GM12878 (cell line): ENCODE results near the gene CAPZB. TPM values are rescaled to one million over a fixed set of nuclear protein-coding genes. Genes with fewer than 3 reads are reported as not detected.

ENCODE experiments used
- ATF7 ChIP-seq: fragments of 450-650 bp; IDR thresholded peaks from 2 replicates; pipeline ENCODE4 v1.6.1; 2016; ENCODE audit warnings: low read depth, mild to moderate bottlenecking
- CBFB ChIP-seq: IDR thresholded peaks from 2 replicates; pipeline ENCODE4 v1.6.1; 2016; ENCODE audit warnings: antibody characterized with exemption, low read depth
- CHD2 ChIP-seq: IDR thresholded peaks from 2 replicates; pipeline ENCODE4 v1.6.1; 2011; ENCODE audit warnings: low read depth, low read length, improper control_type of control experiment, borderline replicate concordance
- CREM ChIP-seq: IDR thresholded peaks from 2 replicates; pipeline ENCODE4 v1.6.1; 2014; ENCODE audit warnings: antibody characterized with exemption, low read depth
- EP300 ChIP-seq, 2 experiments: fragments of 150-350 bp in 1 of 2; IDR thresholded peaks; 2 replicates each; pipeline ENCODE4 v1.6.1; 2011 to 2012; ENCODE audit warnings: low read depth in 2 of 2, low read length in 2 of 2, borderline replicate concordance in 1 of 2, improper control_type of control experiment in 1 of 2, inconsistent platforms in 1 of 2; ENCODE audit not compliant: control insufficient read depth in 1 of 2
- ESRRA ChIP-seq: IDR thresholded peaks from 2 replicates; pipeline ENCODE4 v1.6.1; 2012; ENCODE audit warnings: mild to moderate bottlenecking, low read length, improper control_type of control experiment
- GATAD2B ChIP-seq: fragments of 450-650 bp; conservative IDR thresholded peaks from 2 replicates; pipeline ENCODE4 v1.6.1; 2017; ENCODE audit warnings: low read depth, mild to moderate bottlenecking, moderate library complexity
- HCFC1 ChIP-seq: fragments of 150-350 bp; IDR thresholded peaks from 2 replicates; pipeline ENCODE4 v1.6.1; 2014; ENCODE audit warnings: low read length
- IKZF1 ChIP-seq: fragments of 450-650 bp; conservative IDR thresholded peaks from 2 replicates; pipeline ENCODE4 v1.6.1; 2017; ENCODE audit warnings: antibody characterized with exemption, mild to moderate bottlenecking
- JUNB ChIP-seq: IDR thresholded peaks from 2 replicates; pipeline ENCODE4 v1.6.1; 2016; ENCODE audit warnings: antibody characterized with exemption, mild to moderate bottlenecking
- MEF2B ChIP-seq: fragments of 450-650 bp; IDR thresholded peaks from 2 replicates; pipeline ENCODE4 v1.6.1; 2018; ENCODE audit warnings: mild to moderate bottlenecking, moderate library complexity; ENCODE audit not compliant: partially characterized antibody, poor library complexity, severe bottlenecking
- MTA3 ChIP-seq: IDR thresholded peaks from 2 replicates; pipeline ENCODE4 v1.6.1; 2012; ENCODE audit warnings: low read length, inconsistent platforms, borderline replicate concordance
- SREBF2 ChIP-seq: IDR thresholded peaks from 2 replicates; pipeline ENCODE4 v1.6.1; 2012; ENCODE audit warnings: mild to moderate bottlenecking, low read length
- SUPT20H ChIP-seq: IDR thresholded peaks from 2 replicates; pipeline ENCODE4 v1.6.1; 2011; ENCODE audit warnings: low read depth, mild to moderate bottlenecking, low read length, moderate library complexity, borderline replicate concordance; ENCODE audit not compliant: control insufficient read depth
- ZNF274 ChIP-seq: IDR thresholded peaks from one replicate; pipeline ENCODE4 v1.8.0; 2011; ENCODE audit not compliant: insufficient read length, insufficient read depth
- polyA plus RNA-seq, 11 experiments: library from polyadenylated mRNA; depleted of rRNA in 4 of 11; unstranded in 6 of 11; stranded (reverse) in 5 of 11; fragments of >200 nt; fragmentation: Nextera tagmentation in 4 of 11; fragmentation: Illumina TruSeq in 1 of 11; extraction: Ambion mirVana in 4 of 11; extraction: Trizol in 1 of 11; gene quantifications; 1 replicate in 1 of 11; 2 replicates in 10 of 11; pipeline versions ENCODE4 v1.2.1 to v1.2.3, GENCODE V29; 2011 to 2016; ENCODE audit warnings: inconsistent platforms in 2 of 11, missing spikeins in 2 of 11, low read depth in 1 of 11
- total RNA-seq, 4 experiments: library from RNA; depleted of rRNA in 3 of 4; stranded (reverse); fragments of >200 nt in 3 of 4; fragmentation: Illumina TruSeq in 1 of 4; extraction: Trizol in 1 of 4; gene quantifications; 2 replicates each; pipeline versions ENCODE4 v1.2.1 to v1.2.3, GENCODE V29; 2013 to 2021
- TF ChIP-seq, protein P1 (sequence below): fragments of 450-650 bp; IDR thresholded peaks from 2 replicates; pipeline ENCODE4 v1.6.1; 2017; ENCODE audit warnings: antibody characterized with exemption, mild to moderate bottlenecking, moderate library complexity
- TF ChIP-seq, protein P2 (sequence below): fragments of 150-350 bp; IDR thresholded peaks from 2 replicates; pipeline ENCODE4 v1.6.1; 2016; ENCODE audit warnings: low read depth, low read length
- TF ChIP-seq, protein P3 (sequence below): fragments of 450-650 bp; conservative IDR thresholded peaks from 2 replicates; pipeline ENCODE4 v1.6.1; 2017; ENCODE audit warnings: mild to moderate bottlenecking, moderate library complexity
- TF ChIP-seq, protein P4 (sequence below): fragments of 450-650 bp; IDR thresholded peaks from 2 replicates; pipeline ENCODE4 v1.6.1; 2016; ENCODE audit warnings: mild to moderate bottlenecking

Gene CAPZB
- total and polyA plus RNA-seq, 10 of the 15 experiments (the other 5 are each of a cell fraction or from before 2014, with no cell fraction given): 104 to 454 (median 213) TPM

DNA sequence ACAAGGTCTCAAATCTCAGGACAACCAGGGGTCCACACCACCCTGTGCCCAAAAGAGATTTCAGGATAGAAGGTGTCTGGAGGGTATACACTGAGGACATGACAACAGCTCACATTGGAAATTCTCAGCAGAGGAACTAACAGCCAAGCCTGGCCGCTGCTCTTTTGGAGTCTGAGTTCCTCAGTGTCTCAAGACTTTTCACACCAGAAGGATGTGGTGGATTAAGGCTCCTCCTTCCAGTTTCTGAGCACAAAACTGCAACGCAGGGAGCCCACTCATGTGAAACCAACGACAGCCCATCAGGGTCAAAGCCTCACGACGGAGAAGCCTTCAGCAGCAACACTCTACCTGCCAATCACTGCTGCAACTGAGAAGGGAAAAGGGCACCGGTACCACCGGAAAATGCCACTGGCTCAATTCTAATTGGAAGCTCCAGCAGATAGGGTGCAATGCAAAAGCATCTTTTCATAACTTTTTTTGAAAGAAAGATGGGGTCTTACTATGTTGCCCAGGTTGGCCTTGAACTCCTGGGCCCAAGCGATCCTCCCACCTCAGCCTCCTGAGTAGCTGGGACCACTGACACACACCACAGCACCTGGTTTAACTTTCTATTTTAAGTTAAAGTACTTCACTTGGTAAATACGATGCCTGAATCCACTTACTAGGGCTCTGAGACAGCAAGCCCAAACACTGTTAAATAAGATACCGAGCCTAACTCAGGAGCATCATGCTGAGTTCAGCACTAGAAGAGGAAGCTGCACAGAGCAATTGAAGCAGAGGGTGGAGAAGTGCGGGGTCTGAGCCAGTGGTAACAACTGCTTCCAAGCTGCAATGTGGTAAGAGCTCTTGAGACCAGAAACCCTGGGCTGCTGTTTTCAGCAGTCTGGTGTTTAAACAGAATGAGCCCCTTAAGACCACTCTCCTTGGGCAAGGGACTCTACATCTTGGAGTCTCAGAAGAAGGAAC lies 7.8 kb downstream of the CAPZB start (continued):
- TF ChIP-seq ATF7 (no peak), MTA3 (no peak), EP300 (IDR thresholded peaks at IDR 0.05; ENCODE audit: borderline replicate concordance in 1 of 2, control insufficient read depth in 1 of 2, low read depth in 2 of 2, low read length in 2 of 2) (no peak; a peak in 1 of 4 replicates), HCFC1 (no peak), IKZF1 (peak; percentile 46), CBFB (0 out of 2 replicates have a peak, but pooled peaks have one; percentile 12), JUNB (no peak), CHD2 (no peak), ZNF274 (no peak), MEF2B (no peak), SUPT20H (no peak), CREM (no peak), GATAD2B (no peak), ESRRA (no peak), SREBF2 (no peak)
- TF ChIP-seq, protein P1, sequence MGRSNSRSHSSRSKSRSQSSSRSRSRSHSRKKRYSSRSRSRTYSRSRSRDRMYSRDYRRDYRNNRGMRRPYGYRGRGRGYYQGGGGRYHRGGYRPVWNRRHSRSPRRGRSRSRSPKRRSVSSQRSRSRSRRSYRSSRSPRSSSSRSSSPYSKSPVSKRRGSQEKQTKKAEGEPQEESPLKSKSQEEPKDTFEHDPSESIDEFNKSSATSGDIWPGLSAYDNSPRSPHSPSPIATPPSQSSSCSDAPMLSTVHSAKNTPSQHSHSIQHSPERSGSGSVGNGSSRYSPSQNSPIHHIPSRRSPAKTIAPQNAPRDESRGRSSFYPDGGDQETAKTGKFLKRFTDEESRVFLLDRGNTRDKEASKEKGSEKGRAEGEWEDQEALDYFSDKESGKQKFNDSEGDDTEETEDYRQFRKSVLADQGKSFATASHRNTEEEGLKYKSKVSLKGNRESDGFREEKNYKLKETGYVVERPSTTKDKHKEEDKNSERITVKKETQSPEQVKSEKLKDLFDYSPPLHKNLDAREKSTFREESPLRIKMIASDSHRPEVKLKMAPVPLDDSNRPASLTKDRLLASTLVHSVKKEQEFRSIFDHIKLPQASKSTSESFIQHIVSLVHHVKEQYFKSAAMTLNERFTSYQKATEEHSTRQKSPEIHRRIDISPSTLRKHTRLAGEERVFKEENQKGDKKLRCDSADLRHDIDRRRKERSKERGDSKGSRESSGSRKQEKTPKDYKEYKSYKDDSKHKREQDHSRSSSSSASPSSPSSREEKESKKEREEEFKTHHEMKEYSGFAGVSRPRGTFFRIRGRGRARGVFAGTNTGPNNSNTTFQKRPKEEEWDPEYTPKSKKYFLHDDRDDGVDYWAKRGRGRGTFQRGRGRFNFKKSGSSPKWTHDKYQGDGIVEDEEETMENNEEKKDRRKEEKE: no peak
- TF ChIP-seq, protein P2, sequence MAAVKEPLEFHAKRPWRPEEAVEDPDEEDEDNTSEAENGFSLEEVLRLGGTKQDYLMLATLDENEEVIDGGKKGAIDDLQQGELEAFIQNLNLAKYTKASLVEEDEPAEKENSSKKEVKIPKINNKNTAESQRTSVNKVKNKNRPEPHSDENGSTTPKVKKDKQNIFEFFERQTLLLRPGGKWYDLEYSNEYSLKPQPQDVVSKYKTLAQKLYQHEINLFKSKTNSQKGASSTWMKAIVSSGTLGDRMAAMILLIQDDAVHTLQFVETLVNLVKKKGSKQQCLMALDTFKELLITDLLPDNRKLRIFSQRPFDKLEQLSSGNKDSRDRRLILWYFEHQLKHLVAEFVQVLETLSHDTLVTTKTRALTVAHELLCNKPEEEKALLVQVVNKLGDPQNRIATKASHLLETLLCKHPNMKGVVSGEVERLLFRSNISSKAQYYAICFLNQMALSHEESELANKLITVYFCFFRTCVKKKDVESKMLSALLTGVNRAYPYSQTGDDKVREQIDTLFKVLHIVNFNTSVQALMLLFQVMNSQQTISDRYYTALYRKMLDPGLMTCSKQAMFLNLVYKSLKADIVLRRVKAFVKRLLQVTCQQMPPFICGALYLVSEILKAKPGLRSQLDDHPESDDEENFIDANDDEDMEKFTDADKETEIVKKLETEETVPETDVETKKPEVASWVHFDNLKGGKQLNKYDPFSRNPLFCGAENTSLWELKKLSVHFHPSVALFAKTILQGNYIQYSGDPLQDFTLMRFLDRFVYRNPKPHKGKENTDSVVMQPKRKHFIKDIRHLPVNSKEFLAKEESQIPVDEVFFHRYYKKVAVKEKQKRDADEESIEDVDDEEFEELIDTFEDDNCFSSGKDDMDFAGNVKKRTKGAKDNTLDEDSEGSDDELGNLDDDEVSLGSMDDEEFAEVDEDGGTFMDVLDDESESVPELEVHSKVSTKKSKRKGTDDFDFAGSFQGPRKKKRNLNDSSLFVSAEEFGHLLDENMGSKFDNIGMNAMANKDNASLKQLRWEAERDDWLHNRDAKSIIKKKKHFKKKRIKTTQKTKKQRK: no peak
- TF ChIP-seq, protein P3, sequence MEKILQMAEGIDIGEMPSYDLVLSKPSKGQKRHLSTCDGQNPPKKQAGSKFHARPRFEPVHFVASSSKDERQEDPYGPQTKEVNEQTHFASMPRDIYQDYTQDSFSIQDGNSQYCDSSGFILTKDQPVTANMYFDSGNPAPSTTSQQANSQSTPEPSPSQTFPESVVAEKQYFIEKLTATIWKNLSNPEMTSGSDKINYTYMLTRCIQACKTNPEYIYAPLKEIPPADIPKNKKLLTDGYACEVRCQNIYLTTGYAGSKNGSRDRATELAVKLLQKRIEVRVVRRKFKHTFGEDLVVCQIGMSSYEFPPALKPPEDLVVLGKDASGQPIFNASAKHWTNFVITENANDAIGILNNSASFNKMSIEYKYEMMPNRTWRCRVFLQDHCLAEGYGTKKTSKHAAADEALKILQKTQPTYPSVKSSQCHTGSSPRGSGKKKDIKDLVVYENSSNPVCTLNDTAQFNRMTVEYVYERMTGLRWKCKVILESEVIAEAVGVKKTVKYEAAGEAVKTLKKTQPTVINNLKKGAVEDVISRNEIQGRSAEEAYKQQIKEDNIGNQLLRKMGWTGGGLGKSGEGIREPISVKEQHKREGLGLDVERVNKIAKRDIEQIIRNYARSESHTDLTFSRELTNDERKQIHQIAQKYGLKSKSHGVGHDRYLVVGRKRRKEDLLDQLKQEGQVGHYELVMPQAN: no peak
- TF ChIP-seq, protein P4, sequence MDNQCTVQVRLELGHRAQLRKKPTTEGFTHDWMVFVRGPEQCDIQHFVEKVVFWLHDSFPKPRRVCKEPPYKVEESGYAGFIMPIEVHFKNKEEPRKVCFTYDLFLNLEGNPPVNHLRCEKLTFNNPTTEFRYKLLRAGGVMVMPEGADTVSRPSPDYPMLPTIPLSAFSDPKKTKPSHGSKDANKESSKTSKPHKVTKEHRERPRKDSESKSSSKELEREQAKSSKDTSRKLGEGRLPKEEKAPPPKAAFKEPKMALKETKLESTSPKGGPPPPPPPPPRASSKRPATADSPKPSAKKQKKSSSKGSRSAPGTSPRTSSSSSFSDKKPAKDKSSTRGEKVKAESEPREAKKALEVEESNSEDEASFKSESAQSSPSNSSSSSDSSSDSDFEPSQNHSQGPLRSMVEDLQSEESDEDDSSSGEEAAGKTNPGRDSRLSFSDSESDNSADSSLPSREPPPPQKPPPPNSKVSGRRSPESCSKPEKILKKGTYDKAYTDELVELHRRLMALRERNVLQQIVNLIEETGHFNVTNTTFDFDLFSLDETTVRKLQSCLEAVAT: no peak
